Osteocyte (in vitro differentiated cells): ENCODE data around the gene EXOC4. TPM values are rescaled to one million over a fixed set of nuclear protein-coding genes. Genes with fewer than 3 reads are reported as not detected.

ENCODE experiments used
- DNase-seq: peaks from one replicate; pipeline ENCODE4 v3.0.0; 2021; ENCODE audit warnings: mixed read lengths; ENCODE audit not compliant: unreplicated experiment; ENCODE audit errors: extremely low spot score
- H3K27ac Mint-ChIP-seq: one replicate; pipeline ENCODE4 v1.8.0; 2021; ENCODE audit warnings: mild to moderate bottlenecking, mixed read lengths; ENCODE audit not compliant: unreplicated experiment
- H3K27me3 Mint-ChIP-seq: one replicate; pipeline ENCODE4 v1.8.0; 2021; ENCODE audit warnings: mixed read lengths; ENCODE audit not compliant: unreplicated experiment
- H3K36me3 Mint-ChIP-seq: one replicate; pipeline ENCODE4 v1.8.0; 2021; ENCODE audit warnings: mixed read lengths; ENCODE audit not compliant: unreplicated experiment
- H3K4me1 Mint-ChIP-seq: one replicate; pipeline ENCODE4 v1.8.0; 2021; ENCODE audit warnings: mixed read lengths; ENCODE audit not compliant: unreplicated experiment
- H3K4me3 Mint-ChIP-seq: one replicate; pipeline ENCODE4 v1.8.0; 2021; ENCODE audit warnings: mild to moderate bottlenecking, moderate library complexity, mixed read lengths; ENCODE audit not compliant: unreplicated experiment
- H3K9me3 Mint-ChIP-seq: one replicate; pipeline ENCODE4 v1.8.0; 2021; ENCODE audit warnings: mixed read lengths; ENCODE audit not compliant: unreplicated experiment
- CTCF ChIP-seq: fragments of 200-600 bp; sonication (generic); IDR thresholded peaks from 2 replicates; pipeline ENCODE4 v1.5.0; 2021; ENCODE audit warnings: antibody characterized with exemption, mild to moderate bottlenecking, moderate library complexity
- total RNA-seq: library from RNA; stranded (reverse); gene quantifications from 2 replicates; pipeline ENCODE4 v1.2.1, GENCODE V29; 2021

EXOC4 gene
- total RNA-seq, 1 donor from 2014 or later = 99.9 TPM

- H3K9me3 Mint-ChIP-seq = peaks cover 12% of the 10 kb centered on the region
- no peak for DNase-seq
- peaks cover 3% of the 10 kb centered on the region for H3K36me3 Mint-ChIP-seq
- H3K27me3 Mint-ChIP-seq = no peaks in the 10 kb centered on the region
- peaks cover 32% of the 10 kb centered on the region for H3K4me1 Mint-ChIP-seq
- no peak overlapping the region for H3K4me3 Mint-ChIP-seq
- peak overlapping the region; percentile 9 for H3K27ac Mint-ChIP-seq
- TF ChIP-seq CTCF = no peak
Observed at GRCh38 chr7:133646472-133647315, 393.8 kb downstream of the EXOC4 start.

DNA sequence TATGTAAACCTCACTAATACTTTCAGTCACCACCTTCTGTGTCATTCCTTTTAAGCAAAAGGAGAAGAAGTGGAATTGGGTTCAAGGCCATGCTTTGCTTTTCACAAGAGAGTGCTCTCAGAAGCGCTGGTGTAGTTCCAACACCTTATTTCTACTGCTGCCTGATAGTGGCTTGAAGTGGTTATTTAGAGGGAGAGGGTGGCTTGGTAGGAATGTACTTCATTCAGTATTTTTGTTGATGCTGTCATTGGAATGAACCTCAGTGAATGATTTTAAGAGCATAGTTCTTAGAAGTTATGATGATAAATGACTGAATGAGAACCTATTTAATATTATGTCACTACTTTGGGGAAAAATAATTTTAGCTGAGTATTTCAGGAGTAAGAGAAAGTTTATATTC, 396.7 kb downstream of the EXOC4 start:
- H3K9me3 Mint-ChIP-seq = peaks cover 3% of the 10 kb centered on the region
- DNase-seq = no peak
- H3K36me3 Mint-ChIP-seq = peaks cover 3% of the 10 kb centered on the region
- no peak overlapping the region for H3K27ac Mint-ChIP-seq
- no peak for TF ChIP-seq CTCF
- H3K4me1 Mint-ChIP-seq = peaks cover 49% of the 10 kb centered on the region
- no peaks in the 10 kb centered on the region for H3K27me3 Mint-ChIP-seq
- H3K4me3 Mint-ChIP-seq = no peak overlapping the region

- no peak overlapping the region for H3K27ac Mint-ChIP-seq
- peaks cover 3% of the 10 kb centered on the region for H3K36me3 Mint-ChIP-seq
- no peaks in the 10 kb centered on the region for H3K9me3 Mint-ChIP-seq
- DNase-seq = no peak
- no peak for TF ChIP-seq CTCF
- peaks cover 49% of the 10 kb centered on the region for H3K4me1 Mint-ChIP-seq
- H3K27me3 Mint-ChIP-seq = no peaks in the 10 kb centered on the region
- H3K4me3 Mint-ChIP-seq = no peak overlapping the region
Observed at GRCh38 chr7:133650069-133650468, 397.2 kb downstream of the EXOC4 start.

DNA sequence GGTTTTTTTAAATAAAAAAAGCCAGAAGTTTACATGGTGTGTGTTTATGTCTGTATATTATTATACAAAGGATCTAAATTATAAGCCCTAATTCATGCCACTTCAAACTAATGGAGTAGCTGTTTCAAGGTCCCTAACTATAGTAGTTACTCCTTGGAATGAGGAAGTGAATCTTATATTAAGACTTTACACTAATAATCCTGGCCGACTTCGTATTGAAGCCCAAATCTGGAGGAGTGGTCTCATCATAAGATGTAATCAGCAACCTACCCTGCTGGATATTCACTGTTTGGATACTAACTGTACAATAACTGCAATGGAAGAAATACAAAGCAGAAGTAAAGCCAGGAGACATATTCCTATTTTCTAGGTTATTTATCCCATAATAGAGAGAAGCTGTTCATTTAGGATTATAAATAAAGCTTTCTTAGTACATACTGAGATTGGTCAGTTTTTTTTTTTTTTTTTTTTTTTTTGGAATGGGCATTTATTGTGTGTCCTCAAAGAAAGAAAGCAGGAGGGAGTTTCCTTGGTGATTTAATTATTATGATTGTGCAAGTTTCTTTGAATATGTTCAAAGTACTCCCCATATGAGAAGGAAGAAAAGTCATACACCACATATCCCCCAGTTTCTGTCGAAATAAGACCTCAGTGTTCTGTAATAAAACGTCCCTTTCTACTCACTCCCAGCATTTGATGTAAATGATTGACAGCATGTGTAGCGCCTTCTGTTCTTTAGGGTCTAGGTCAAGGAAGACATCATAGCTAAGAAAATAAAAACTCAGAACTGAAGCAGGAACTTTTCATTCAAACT, 397.8 kb downstream of the EXOC4 start:
- no peak for DNase-seq
- Mint-ChIP-seq H3K36me3 (no peaks in the 10 kb centered on the region), H3K27me3 (no peaks in the 10 kb centered on the region), H3K4me3 (no peak overlapping the region), H3K4me1 (peaks cover 48% of the 10 kb centered on the region), H3K27ac (peak overlapping the region; percentile 58), H3K9me3 (no peaks in the 10 kb centered on the region)
- no peak for TF ChIP-seq CTCF

DNA sequence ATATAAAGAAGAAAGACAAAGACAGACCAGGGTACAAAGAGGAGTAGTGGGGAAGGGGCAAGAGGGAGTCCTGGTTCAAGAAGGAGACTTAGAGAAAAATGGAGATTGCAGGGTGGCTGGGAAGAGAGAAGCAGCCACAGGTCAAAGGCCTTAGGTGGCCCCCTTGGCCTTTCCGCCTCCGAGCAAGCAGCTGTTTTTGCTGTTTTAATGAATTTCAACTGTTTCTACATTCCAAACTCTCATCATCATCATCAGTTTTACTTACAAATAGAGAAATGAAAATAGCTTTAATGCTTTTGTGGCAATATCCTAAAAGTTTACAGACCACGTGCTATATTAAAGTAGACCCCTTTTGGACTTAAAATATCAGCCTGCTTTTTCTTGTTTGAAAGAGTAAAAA, 399.7 kb downstream of the EXOC4 start:
- H3K36me3 Mint-ChIP-seq = no peaks in the 10 kb centered on the region
- DNase-seq = no peak
- no peak overlapping the region for H3K4me3 Mint-ChIP-seq
- no peak for TF ChIP-seq CTCF
- H3K4me1 Mint-ChIP-seq = peaks cover 36% of the 10 kb centered on the region
- peak overlapping the region; percentile 50 for H3K27ac Mint-ChIP-seq
- no peaks in the 10 kb centered on the region for H3K27me3 Mint-ChIP-seq
- no peaks in the 10 kb centered on the region for H3K9me3 Mint-ChIP-seq
